OCI-LY1 (cell line): Measurements from ENCODE around the gene RAB11B.

Experiments
- EZH2 ChIP-seq: fragments of 200-600 bp; sonication (generic), shearing (Covaris generic); IDR thresholded peaks from 2 replicates; pipeline ENCODE4 v1.8.0; 2017; ENCODE audit warnings: borderline replicate concordance, mixed run types, mild to moderate bottlenecking, antibody characterized with exemption, low read length, moderate library complexity, mixed read lengths
- TF ChIP-seq, protein P1 (sequence below): fragments of 200-600 bp; sonication (generic), shearing (Covaris generic); IDR thresholded peaks from 2 replicates; pipeline ENCODE4 v1.5.1; 2017; ENCODE audit warnings: mild to moderate bottlenecking, antibody characterized with exemption, low read length, moderate library complexity, mixed read lengths

- TF ChIP-seq EZH2 = no peak
- TF ChIP-seq, protein P1, sequence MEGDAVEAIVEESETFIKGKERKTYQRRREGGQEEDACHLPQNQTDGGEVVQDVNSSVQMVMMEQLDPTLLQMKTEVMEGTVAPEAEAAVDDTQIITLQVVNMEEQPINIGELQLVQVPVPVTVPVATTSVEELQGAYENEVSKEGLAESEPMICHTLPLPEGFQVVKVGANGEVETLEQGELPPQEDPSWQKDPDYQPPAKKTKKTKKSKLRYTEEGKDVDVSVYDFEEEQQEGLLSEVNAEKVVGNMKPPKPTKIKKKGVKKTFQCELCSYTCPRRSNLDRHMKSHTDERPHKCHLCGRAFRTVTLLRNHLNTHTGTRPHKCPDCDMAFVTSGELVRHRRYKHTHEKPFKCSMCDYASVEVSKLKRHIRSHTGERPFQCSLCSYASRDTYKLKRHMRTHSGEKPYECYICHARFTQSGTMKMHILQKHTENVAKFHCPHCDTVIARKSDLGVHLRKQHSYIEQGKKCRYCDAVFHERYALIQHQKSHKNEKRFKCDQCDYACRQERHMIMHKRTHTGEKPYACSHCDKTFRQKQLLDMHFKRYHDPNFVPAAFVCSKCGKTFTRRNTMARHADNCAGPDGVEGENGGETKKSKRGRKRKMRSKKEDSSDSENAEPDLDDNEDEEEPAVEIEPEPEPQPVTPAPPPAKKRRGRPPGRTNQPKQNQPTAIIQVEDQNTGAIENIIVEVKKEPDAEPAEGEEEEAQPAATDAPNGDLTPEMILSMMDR = no peak
Observed at GRCh38 chr19:8401981-8402411, 11.8 kb downstream of the RAB11B start.
